Urinary bladder (tissue), 4 donors: Measurements from ENCODE around the gene DIPK1C. TPM values are rescaled to one million over a fixed set of nuclear protein-coding genes. Genes with fewer than 3 reads are reported as not detected.

Source experiments
- DNase-seq: peaks from one replicate; pipeline ENCODE4 v3.0.0-alpha.2; 2015; ENCODE audit errors: extremely low spot score
- H3K27ac ChIP-seq: one replicate; pipeline ENCODE4 v1.5.1; 2013; ENCODE audit warnings: low read depth, mild to moderate bottlenecking, moderate library complexity
- H3K36me3 ChIP-seq: one replicate; pipeline ENCODE4 v1.6.1; 2013; ENCODE audit warnings: mild to moderate bottlenecking, moderate library complexity; ENCODE audit not compliant: insufficient read depth
- H3K4me1 ChIP-seq: one replicate; pipeline ENCODE4 v1.6.1; 2013; ENCODE audit warnings: mild to moderate bottlenecking, moderate library complexity; ENCODE audit not compliant: insufficient read depth
- H3K4me3 ChIP-seq: one replicate; pipeline ENCODE4 v1.5.1; 2013; ENCODE audit warnings: low read depth, low read length
- WGBS: extraction: QIAGEN DNeasy Blood & Tissue Kit; methylation state at CpG from one replicate; pipeline ENCODE4 v1.1.7; 2013; 5-methylcytosine and 5-hydroxymethylcytosine counted together
- polyA plus RNA-seq: library from polyadenylated mRNA; stranded (reverse); fragments of 200-250 nt; gene quantifications from one replicate; pipeline ENCODE4 v1.2.3, GENCODE V29; 2013
- total RNA-seq: library from RNA; depleted of rRNA; stranded (reverse); fragments of >200 nt; gene quantifications from one replicate; pipeline ENCODE4 v1.2.3, GENCODE V29; 2014
- donor health status: healthy with polysubstance abuse.
- donor health status: healthy.

Gene DIPK1C
- total and polyA plus RNA-seq, 2 donors = 0.22 to 1.6 TPM

DNA sequence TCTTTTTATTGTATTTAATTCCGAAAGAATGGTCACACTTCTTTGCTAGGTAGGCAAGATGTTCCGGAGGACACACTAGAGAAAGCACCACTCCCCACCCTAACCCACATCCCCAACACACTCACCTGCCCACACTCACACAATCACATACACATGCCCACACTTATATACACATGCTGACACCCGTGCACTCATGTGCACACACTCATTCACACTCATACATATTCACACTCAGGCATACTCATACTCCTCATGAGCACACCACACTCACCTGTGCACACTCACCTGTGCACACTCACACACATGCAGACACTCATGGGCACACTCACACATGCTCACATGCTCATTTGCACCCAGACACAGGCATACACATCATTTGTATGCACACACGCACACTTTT is 21.4 kb downstream of the DIPK1C start:
- WGBS = 77% methylated on average over 4 of the region's 4 CpGs

DNA sequence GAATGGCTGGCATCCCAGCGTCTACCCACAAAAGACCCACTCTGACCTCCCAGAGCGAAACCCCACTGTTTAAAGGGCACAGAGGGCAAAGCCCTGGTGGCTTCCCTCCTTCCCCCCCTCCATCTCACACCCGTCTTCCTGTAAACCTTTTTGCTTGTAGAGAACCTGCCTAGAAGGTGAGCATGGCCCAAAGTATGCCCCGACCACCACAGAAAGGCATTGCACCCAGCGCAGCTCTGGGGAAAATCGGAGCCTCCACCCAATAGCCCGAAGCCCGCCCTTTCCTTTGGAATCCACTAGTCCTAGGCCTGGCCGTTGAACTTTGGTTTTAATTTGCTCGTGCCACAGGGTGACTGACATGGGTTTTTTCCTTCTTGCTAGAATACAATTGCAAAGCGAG is 22.6 kb downstream of the DIPK1C start:
- DNase-seq = no peak
- Histone ChIP-seq H3K4me1 (no peaks in the 10 kb centered on the region), H3K27ac (no peak overlapping the region), H3K36me3 (no peaks in the 10 kb centered on the region), H3K4me3 (no peak overlapping the region)
- 91% methylated on average over 11 of the region's 11 CpGs for WGBS

More for the DNA sequence above, 21.4 kb downstream of the DIPK1C start:
- Histone ChIP-seq H3K27ac (no peak overlapping the region), H3K4me1 (no peaks in the 10 kb centered on the region), H3K36me3 (no peaks in the 10 kb centered on the region), H3K4me3 (no peak overlapping the region)
- DNase-seq = no peak

DNA sequence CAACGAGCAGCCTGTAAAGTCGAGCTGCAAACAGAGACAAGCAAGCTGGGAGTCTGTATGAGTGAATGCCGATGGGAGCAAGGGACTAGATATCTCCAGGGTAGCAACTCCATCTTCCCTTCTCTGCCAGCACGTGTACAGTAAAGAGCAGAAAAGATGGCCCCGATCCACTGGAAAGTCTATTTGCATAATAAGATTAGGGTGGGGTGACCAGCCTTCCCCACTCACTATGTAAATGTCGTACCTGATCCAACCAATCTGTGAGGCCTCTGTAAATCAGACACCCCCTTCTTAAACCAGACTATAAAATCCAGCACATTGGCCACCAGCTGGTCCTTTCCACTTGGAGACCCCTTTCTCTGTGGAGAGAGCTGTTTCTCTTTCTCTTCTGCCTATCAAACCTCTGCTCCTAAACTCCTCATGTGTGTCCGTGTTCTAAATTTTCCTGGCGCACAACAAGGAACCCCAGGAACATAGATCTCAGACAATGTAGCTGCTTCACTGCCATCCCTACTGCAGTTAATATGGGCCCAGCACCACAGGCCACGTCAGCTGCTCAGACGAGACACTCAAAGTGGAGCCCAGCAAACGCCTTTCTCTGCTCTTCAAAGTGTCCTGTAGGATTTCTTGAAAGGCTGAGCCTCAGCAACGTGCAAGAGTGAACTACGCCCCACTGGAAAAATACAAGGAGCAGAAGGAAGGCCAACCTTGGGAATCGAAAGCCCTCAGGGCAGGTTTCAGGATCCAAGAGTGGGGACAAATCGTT is 26.1 kb downstream of the DIPK1C start:
- WGBS = 71% methylated on average over 15 of the region's 15 CpGs
- Histone ChIP-seq H3K4me3 (no peak overlapping the region), H3K36me3 (no peaks in the 10 kb centered on the region), H3K4me1 (no peaks in the 10 kb centered on the region), H3K27ac (no peak overlapping the region)
- DNase-seq = no peak

DNA sequence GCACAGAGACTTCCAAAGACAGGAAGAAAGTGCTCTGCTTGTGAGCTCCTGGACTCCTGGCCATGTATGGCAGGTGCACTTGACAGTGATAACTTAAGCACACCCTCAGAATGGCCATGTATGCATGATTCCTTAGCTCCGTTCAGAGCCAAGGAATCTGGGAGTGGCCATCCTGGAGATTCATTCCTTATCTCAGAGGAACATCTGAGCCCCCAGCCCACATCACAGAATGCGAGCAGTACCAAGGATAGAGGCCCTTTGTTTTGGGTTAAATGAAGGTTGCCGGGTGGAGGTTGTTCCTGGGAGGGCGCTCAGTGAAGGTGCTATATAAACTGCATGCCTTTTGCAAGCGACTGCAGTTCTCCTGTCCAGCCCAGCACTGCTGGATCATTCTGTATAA is 26.9 kb downstream of the DIPK1C start:
- 58% methylated on average over 5 of the region's 5 CpGs for WGBS
- Histone ChIP-seq H3K36me3 (no peaks in the 10 kb centered on the region), H3K27ac (no peak overlapping the region), H3K4me3 (no peak overlapping the region), H3K4me1 (no peaks in the 10 kb centered on the region)
- DNase-seq = no peak

DNA sequence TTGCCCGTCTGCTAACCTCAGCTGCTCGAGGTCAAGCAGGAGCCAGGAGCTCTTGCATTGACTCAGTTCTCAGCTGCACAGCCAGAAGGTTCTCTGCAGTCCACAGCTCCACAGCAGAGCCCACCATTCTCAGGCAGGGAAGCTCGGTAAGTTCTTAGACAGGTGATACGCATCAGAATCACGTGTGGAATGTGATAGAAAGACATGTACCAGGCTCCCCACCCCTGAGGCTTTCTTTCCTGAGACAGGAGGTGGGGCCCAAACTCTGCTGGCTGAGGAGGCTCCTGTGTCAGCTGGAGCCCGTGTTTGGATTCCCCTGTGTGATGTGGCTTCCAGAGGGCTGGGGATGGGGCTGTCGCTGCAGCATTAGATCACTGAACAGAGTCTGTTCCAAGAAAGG is 28.0 kb downstream of the DIPK1C start:
- Histone ChIP-seq H3K36me3 (no peaks in the 10 kb centered on the region), H3K27ac (no peak overlapping the region), H3K4me1 (no peaks in the 10 kb centered on the region), H3K4me3 (no peak overlapping the region)
- DNase-seq = no peak
- WGBS = 55% methylated on average over 7 of the region's 7 CpGs

DNA sequence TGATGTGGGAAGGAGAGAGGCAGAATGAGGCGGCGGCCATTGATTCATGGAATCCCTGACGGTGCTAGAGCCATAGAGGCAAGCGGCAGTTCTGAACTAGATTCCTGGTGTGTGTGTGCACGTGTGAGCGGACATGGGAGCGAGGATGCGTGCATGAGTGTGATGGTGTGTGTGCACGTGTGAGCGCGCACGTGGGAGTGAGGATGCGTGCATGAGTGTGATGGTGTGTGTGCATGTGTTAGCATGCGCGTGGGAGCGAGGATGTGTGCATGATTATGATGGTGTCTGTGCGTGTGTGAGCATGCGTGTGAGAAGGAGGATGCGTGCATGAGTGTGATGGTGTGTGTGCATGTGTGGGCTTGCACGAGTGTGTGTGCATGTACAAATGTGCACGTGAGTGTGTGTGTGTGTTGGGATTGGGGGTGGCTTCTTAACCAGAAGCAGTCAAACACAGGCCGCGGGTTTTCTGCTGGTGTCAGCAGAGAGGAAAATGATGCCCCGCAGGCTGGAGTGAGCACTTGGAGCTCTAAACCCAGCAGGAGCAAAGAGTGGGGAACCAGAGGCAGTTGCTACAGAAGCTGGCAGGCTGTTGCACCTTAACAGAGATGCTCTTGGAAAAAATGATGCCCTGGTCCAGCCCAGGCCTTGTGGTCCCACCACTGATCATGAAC is 29.5 kb downstream of the DIPK1C start:
- WGBS = 97% methylated on average over 24 of the region's 24 CpGs
- no peak overlapping the region for H3K27ac ChIP-seq
- DNase-seq = no peak
- H3K4me3 ChIP-seq = no peak overlapping the region
- no peaks in the 10 kb centered on the region for H3K4me1 ChIP-seq
- no peaks in the 10 kb centered on the region for H3K36me3 ChIP-seq

DNA sequence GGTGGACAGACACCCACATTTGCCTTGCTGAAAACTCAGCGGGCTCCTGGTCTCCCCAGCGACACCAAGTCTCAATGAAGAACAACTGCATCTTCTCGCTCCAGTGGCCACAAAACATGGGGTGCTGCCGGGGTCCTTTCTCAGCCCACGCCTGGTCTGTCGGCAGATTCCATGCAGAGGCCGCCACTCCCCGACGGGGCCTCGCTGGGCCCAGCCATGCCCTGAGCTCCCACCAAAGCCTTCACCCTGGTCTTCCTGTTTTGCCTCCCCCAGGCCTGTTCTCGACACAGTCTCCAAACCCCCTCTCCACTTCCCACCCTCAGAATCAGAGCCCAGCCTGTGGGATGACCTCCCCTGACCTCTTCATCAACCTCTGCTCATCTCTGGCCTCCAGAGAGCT is 31.2 kb downstream of the DIPK1C start:
- Histone ChIP-seq H3K4me3 (no peak overlapping the region), H3K4me1 (no peaks in the 10 kb centered on the region), H3K36me3 (no peaks in the 10 kb centered on the region), H3K27ac (no peak overlapping the region)
- 97% methylated on average over 11 of the region's 11 CpGs for WGBS
- DNase-seq = no peak

DNA sequence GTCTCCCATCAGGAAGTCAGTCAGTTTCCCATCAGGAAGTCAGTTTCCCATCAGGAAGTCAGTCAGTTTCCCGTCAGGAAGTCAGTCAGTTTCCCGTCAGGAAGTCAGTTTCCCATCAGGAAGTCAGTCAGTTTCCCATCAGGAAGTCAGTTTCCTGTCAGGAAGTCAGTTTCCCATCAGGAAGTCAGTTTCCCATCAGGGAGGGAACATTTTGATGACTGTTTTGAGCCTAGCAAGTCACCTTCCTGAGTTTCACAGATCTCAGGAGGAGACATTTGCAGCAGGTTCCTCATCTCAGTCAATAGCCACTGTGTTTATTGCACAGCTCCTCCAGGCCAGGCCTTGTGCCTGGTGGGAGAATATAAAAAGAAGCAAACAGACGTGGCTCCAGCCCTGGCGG is 31.9 kb downstream of the DIPK1C start:
- WGBS = 90% methylated on average over 4 of the region's 4 CpGs
- Histone ChIP-seq H3K27ac (no peak overlapping the region), H3K4me3 (no peak overlapping the region), H3K36me3 (no peaks in the 10 kb centered on the region), H3K4me1 (no peaks in the 10 kb centered on the region)
- no peak for DNase-seq

DNA sequence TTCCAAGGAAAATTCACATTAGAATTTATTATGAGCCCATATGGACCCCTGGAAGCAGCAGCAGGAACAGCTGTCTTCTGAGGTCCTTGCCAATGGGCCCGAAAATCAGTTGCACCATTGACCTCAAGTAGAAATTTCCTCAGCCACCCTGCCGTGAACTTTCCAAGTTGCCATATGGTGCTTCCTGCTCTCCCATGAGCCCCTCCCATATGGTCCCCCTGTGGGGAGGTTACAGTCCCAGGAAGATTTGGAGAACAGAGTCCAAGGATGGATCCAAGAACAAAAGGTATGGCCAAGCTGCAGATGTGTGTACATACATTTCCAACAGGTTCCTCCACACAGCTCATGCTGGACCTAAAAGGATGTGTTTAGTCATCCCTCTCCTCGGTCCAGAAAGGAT is 34.6 kb downstream of the DIPK1C start:
- H3K36me3 ChIP-seq = no peaks in the 10 kb centered on the region
- no peak overlapping the region for H3K4me3 ChIP-seq
- DNase-seq = no peak
- WGBS = 63% methylated on average over 3 of the region's 3 CpGs
- H3K4me1 ChIP-seq = no peaks in the 10 kb centered on the region
- no peak overlapping the region for H3K27ac ChIP-seq

DNA sequence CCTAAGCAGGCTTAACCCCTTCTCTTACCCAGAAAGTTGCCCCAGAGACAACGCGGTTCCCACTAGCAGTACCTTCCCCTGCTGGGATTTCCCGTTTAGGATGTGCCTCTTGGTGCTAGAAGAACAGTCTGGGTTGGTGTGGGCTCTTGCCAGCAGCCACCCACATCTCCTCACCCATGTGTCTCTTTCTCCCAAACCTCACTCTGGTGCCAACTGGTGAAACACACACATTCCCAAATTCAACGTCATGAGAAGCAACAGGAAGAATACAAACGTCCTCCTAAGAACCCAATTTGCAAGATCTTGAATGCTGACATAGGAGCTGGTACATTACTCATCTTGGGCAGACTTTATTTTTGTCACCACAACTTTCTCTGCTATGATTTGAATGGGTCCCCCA is 36.2 kb downstream of the DIPK1C start:
- Histone ChIP-seq H3K27ac (no peak overlapping the region), H3K36me3 (no peaks in the 10 kb centered on the region)
- 74% methylated on average over 5 of the region's 5 CpGs for WGBS

DNA sequence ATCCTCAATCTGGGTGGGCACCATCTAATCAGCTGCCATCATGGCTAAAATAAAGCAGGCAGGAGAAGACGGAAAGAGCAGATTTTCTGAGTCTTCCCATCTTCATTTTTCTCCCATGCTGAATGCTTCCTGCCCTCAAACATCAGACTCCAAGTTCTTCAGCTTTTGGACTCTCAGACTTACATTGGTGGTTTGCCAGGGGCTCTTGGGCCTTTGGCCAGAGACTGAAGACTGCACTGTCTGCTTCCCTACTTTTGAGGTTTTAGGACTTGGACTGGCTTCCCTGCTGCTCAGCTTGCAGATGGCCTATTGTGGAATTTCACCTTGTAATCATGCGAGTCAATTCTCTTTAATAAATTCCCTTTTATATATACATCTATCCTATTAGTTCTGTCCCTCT is 36.6 kb downstream of the DIPK1C start:
- Histone ChIP-seq H3K4me3 (no peak overlapping the region), H3K27ac (no peak overlapping the region), H3K36me3 (no peaks in the 10 kb centered on the region), H3K4me1 (no peaks in the 10 kb centered on the region)
- no peak for DNase-seq
- 46% methylated on average over 2 of the region's 2 CpGs for WGBS

More for the DNA sequence above, 36.2 kb downstream of the DIPK1C start:
- no peak for DNase-seq
- Histone ChIP-seq H3K4me3 (no peak overlapping the region), H3K4me1 (no peaks in the 10 kb centered on the region)

DNA sequence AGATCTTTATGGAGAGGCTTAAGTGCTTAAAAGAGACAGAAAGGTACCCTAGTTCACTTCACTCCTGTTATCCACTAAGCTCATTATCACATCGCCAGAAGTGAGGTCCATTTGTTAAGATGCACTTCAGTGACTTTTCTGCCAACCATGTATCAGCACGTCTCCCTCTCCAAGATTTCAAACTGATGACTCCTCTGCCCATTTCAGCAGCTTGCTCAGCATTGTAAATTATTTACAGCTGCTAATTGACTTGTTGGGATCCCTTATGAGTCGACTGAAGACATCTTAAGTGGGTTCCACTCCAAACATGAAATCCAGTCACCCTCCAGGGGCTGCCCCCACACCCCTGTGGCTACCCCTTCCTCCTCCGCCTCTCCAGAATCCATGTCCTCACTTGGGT is 37.3 kb downstream of the DIPK1C start:
- no peaks in the 10 kb centered on the region for H3K36me3 ChIP-seq
- H3K27ac ChIP-seq = no peak overlapping the region
- H3K4me3 ChIP-seq = no peak overlapping the region
- WGBS = 76% methylated on average over 4 of the region's 4 CpGs
- H3K4me1 ChIP-seq = no peaks in the 10 kb centered on the region
- DNase-seq = no peak

DNA sequence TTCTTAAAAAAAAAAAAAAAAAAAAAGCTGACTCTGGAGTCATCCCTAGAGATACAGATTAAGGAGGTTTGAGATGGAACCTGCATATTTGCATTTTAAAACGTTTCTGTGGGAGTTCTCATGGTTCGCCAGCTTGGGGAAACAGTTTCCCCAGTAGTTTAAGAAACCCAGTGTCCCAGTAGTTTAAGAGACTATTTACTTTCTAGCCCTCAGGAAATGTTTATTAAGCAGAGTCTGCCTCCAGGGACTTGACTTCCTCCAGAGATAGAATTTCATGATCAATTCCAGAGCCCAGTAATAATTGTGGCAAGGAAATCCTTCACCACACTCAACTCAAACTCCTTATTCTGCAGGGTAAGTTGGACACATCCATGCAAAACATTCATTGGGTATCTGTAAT is 39.1 kb downstream of the DIPK1C start:
- no peak for DNase-seq
- no peaks in the 10 kb centered on the region for H3K4me1 ChIP-seq
- no peak overlapping the region for H3K27ac ChIP-seq
- H3K4me3 ChIP-seq = no peak overlapping the region
- no peaks in the 10 kb centered on the region for H3K36me3 ChIP-seq
- WGBS = 63% methylated on average over 2 of the region's 2 CpGs

DNA sequence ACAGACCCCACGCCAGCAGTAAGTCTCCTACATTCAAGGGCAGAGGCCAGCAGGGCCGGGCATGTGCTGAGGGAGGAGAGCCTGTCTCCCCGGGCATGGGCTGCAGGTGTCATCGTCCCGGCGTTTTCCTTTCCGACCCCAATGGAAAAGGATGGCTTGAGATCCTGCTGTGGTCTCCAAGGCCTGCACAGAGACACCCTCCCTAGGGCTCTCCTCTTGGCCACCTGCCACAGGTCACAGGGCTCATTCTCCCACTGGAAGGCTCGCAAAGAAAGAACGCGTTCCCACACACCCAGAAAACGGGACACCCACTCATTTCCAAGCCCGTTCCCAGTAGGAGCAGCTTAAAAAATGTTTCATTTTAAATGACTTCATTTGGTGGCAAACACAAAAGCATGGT is 41.0 kb downstream of the DIPK1C start:
- H3K4me3 ChIP-seq = no peak overlapping the region
- no peaks in the 10 kb centered on the region for H3K36me3 ChIP-seq
- WGBS = 83% methylated on average over 12 of the region's 12 CpGs
- no peaks in the 10 kb centered on the region for H3K4me1 ChIP-seq
- DNase-seq = no peak
- no peak overlapping the region for H3K27ac ChIP-seq
